ENCODE results near the gene TMPRSS7. TPM values are rescaled to one million over a fixed set of nuclear protein-coding genes. Genes with fewer than 3 reads are reported as not detected.

TMPRSS7 gene
- total RNA-seq, 1 donor from 2014 or later, result not detected

GRCh38 chr3:112013784-112014143 lies 20.8 kb upstream of the TMPRSS7 start:
- H3K4me3 Mint-ChIP-seq, result no peak overlapping the region
- H3K27me3 Mint-ChIP-seq (ENCODE audit: low read depth), result no peaks in the 10 kb centered on the region
- DNase-seq (ENCODE audit: low spot score in 2 of 2, unreplicated experiment in 2 of 2), result no peak
- peaks cover 9% of the 10 kb centered on the region for H3K4me1 Mint-ChIP-seq
- H3K36me3 Mint-ChIP-seq, result no peaks in the 10 kb centered on the region
- H3K9me3 Mint-ChIP-seq, result no peaks in the 10 kb centered on the region
- TF ChIP-seq CTCF (IDR thresholded peaks at IDR 0.05; ENCODE audit: unreplicated experiment), result no peak
- H3K27ac Mint-ChIP-seq, result no peak overlapping the region

GRCh38 chr3:112017091-112017490 lies 17.4 kb upstream of the TMPRSS7 start:
- Mint-ChIP-seq H3K9me3 (peaks cover 7% of the 10 kb centered on the region), H3K27me3 (ENCODE audit: low read depth) (no peaks in the 10 kb centered on the region), H3K27ac (no peak overlapping the region), H3K36me3 (no peaks in the 10 kb centered on the region), H3K4me3 (no peak overlapping the region), H3K4me1 (peaks cover 8% of the 10 kb centered on the region)
- TF ChIP-seq CTCF (IDR thresholded peaks at IDR 0.05; ENCODE audit: unreplicated experiment), result no peak
- DNase-seq (ENCODE audit: low spot score in 2 of 2, unreplicated experiment in 2 of 2), result no peak

GRCh38 chr3:112018712-112019111 lies 15.8 kb upstream of the TMPRSS7 start:
- peaks cover 9% of the 10 kb centered on the region for H3K9me3 Mint-ChIP-seq
- H3K36me3 Mint-ChIP-seq, result no peaks in the 10 kb centered on the region
- no peak for TF ChIP-seq CTCF (IDR thresholded peaks at IDR 0.05; ENCODE audit: unreplicated experiment)
- DNase-seq (ENCODE audit: low spot score in 2 of 2, unreplicated experiment in 2 of 2), result no peak
- no peaks in the 10 kb centered on the region for H3K27me3 Mint-ChIP-seq (ENCODE audit: low read depth)
- H3K4me3 Mint-ChIP-seq, result no peak overlapping the region
- no peak overlapping the region for H3K27ac Mint-ChIP-seq
- no peaks in the 10 kb centered on the region for H3K4me1 Mint-ChIP-seq

GRCh38 chr3:112019716-112020115 lies 14.8 kb upstream of the TMPRSS7 start:
- Mint-ChIP-seq H3K9me3 (peaks cover 9% of the 10 kb centered on the region), H3K36me3 (no peaks in the 10 kb centered on the region), H3K4me3 (no peak overlapping the region), H3K4me1 (no peaks in the 10 kb centered on the region), H3K27me3 (ENCODE audit: low read depth) (no peaks in the 10 kb centered on the region), H3K27ac (no peak overlapping the region)
- no peak for DNase-seq (ENCODE audit: low spot score in 2 of 2, unreplicated experiment in 2 of 2)
- TF ChIP-seq CTCF (IDR thresholded peaks at IDR 0.05; ENCODE audit: unreplicated experiment), result no peak

- no peak for DNase-seq (ENCODE audit: low spot score in 2 of 2, unreplicated experiment in 2 of 2)
- Mint-ChIP-seq H3K27me3 (ENCODE audit: low read depth) (no peaks in the 10 kb centered on the region), H3K9me3 (peaks cover 9% of the 10 kb centered on the region), H3K27ac (no peak overlapping the region), H3K36me3 (no peaks in the 10 kb centered on the region), H3K4me3 (no peak overlapping the region), H3K4me1 (no peaks in the 10 kb centered on the region)
- TF ChIP-seq CTCF (IDR thresholded peaks at IDR 0.05; ENCODE audit: unreplicated experiment), result no peak
Measured at GRCh38 chr3:112020674-112021085, 13.9 kb upstream of the TMPRSS7 start.

GRCh38 chr3:112027142-112027541 lies 7.4 kb upstream of the TMPRSS7 start:
- Mint-ChIP-seq H3K36me3 (no peaks in the 10 kb centered on the region), H3K9me3 (peaks cover 2% of the 10 kb centered on the region), H3K4me1 (no peaks in the 10 kb centered on the region), H3K4me3 (no peak overlapping the region), H3K27me3 (ENCODE audit: low read depth) (no peaks in the 10 kb centered on the region), H3K27ac (no peak overlapping the region)
- TF ChIP-seq CTCF (IDR thresholded peaks at IDR 0.05; ENCODE audit: unreplicated experiment), result no peak
- DNase-seq (ENCODE audit: low spot score in 2 of 2, unreplicated experiment in 2 of 2), result no peak

All from mesothelial cell of epicardium (in vitro differentiated cells).